ENCODE data around the gene HSPB9.

HSPB9 gene

DNA sequence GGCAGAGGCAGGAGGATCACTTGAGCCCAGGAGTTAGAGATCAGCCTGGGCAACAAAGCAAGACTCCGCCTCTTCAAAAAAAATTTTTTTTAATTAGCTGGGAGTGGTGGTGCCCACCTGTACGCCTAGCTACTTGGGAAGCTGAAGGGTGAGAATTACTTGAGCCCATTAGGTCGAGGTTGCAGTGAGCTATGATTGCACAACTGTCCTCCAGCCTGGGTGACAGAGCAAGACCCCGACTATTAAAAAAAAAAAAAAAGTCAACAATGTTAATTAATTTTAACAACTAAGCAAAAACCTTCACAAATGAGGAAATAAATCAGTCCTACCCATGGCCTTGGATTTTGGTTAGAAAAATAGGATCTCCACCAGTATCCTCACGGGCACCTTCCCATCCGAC is 15.5 kb upstream of the HSPB9 start:
- Mint-ChIP-seq H3K27ac (ENCODE audit: low read depth) (no peak overlapping the region), H3K9me3 (no peaks in the 10 kb centered on the region), H3K4me1 (peaks cover 34% of the 10 kb centered on the region), H3K4me3 (no peak overlapping the region), H3K36me3 (ENCODE audit: insufficient read depth) (peaks cover 22% of the 10 kb centered on the region), H3K27me3 (no peaks in the 10 kb centered on the region)
- no peak for DNase-seq (ENCODE audit: low spot score in 2 of 2)
- no peak for ATAC-seq (replicated peaks; ENCODE audit: extremely low read depth, poor library complexity, severe bottlenecking)

GRCh38 chr17:42107597-42108576 is 14.7 kb upstream of the HSPB9 start:
- Mint-ChIP-seq H3K27me3 (no peaks in the 10 kb centered on the region), H3K4me1 (peaks cover 39% of the 10 kb centered on the region), H3K27ac (ENCODE audit: low read depth) (no peak overlapping the region), H3K4me3 (peak overlapping the region; percentile 25), H3K9me3 (no peaks in the 10 kb centered on the region), H3K36me3 (ENCODE audit: insufficient read depth) (peaks cover 24% of the 10 kb centered on the region)
- DNase-seq (ENCODE audit: low spot score in 2 of 2) = peak; percentile 71 to 73
- peak; percentile 52 for ATAC-seq (replicated peaks; ENCODE audit: extremely low read depth, poor library complexity, severe bottlenecking)

DNA sequence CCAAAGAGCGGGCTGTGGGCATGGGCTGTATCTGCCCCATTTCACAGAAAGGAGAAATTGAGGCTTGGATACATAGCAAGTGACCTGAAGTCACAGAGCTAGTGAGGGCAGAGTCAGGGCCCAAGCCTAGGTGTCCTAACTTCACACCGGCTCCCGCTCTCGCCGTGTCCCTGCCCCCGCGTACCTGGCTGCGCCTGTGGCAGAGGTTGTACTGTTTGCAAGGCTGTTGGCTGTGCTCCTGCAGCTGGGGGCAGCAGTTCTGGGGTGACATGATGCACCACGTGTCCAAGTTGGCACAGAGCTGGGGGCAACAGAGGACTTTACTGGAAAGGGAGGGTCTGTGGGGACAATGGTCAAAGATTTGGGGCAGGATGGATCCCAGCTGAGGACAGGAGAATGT is 13.5 kb upstream of the HSPB9 start:
- Mint-ChIP-seq H3K36me3 (ENCODE audit: insufficient read depth) (peaks cover 24% of the 10 kb centered on the region), H3K4me1 (peaks cover 39% of the 10 kb centered on the region)

GRCh38 chr17:42110301-42111264 is 12.0 kb upstream of the HSPB9 start:
- peak overlapping the region; percentile 63 for H3K27ac Mint-ChIP-seq (ENCODE audit: low read depth)
- ATAC-seq (replicated peaks; ENCODE audit: extremely low read depth, poor library complexity, severe bottlenecking) (no peak), DNase-seq (ENCODE audit: low spot score in 2 of 2) (no peak)
- peaks cover 41% of the 10 kb centered on the region for H3K4me1 Mint-ChIP-seq
- H3K9me3 Mint-ChIP-seq = no peaks in the 10 kb centered on the region
- H3K4me3 Mint-ChIP-seq = peak overlapping the region; percentile 25
- H3K27me3 Mint-ChIP-seq = no peaks in the 10 kb centered on the region
- H3K36me3 Mint-ChIP-seq (ENCODE audit: insufficient read depth) = peaks cover 24% of the 10 kb centered on the region

More for the DNA sequence above, 13.5 kb upstream of the HSPB9 start:
- H3K4me3 Mint-ChIP-seq = peak overlapping the region; percentile 55
- H3K9me3 Mint-ChIP-seq = no peaks in the 10 kb centered on the region
- no peak overlapping the region for H3K27ac Mint-ChIP-seq (ENCODE audit: low read depth)
- no peak for DNase-seq (ENCODE audit: low spot score in 2 of 2)
- H3K27me3 Mint-ChIP-seq = no peaks in the 10 kb centered on the region
- no peak for ATAC-seq (replicated peaks; ENCODE audit: extremely low read depth, poor library complexity, severe bottlenecking)

GRCh38 chr17:42111265-42111636 is 11.4 kb upstream of the HSPB9 start:
- no peak for DNase-seq (ENCODE audit: low spot score in 2 of 2)
- Mint-ChIP-seq H3K27ac (ENCODE audit: low read depth) (peak overlapping the region; percentile 97), H3K4me3 (peak overlapping the region; percentile 25), H3K4me1 (peaks cover 46% of the 10 kb centered on the region), H3K36me3 (ENCODE audit: insufficient read depth) (peaks cover 24% of the 10 kb centered on the region), H3K27me3 (no peaks in the 10 kb centered on the region), H3K9me3 (no peaks in the 10 kb centered on the region)
- no peak for ATAC-seq (replicated peaks; ENCODE audit: extremely low read depth, poor library complexity, severe bottlenecking)

- Mint-ChIP-seq H3K4me3 (peak overlapping the region; percentile 87), H3K9me3 (no peaks in the 10 kb centered on the region), H3K27ac (ENCODE audit: low read depth) (peak overlapping the region; percentile 97), H3K4me1 (peaks cover 53% of the 10 kb centered on the region), H3K36me3 (ENCODE audit: insufficient read depth) (peaks cover 26% of the 10 kb centered on the region), H3K27me3 (no peaks in the 10 kb centered on the region)
- DNase-seq (ENCODE audit: low spot score in 2 of 2) = no peak
- ATAC-seq (replicated peaks; ENCODE audit: extremely low read depth, poor library complexity, severe bottlenecking) = peak; percentile 21
Observed at GRCh38 chr17:42111871-42112551, 10.6 kb upstream of the HSPB9 start.

GRCh38 chr17:42112552-42113176 is 9.9 kb upstream of the HSPB9 start, which contains the start of gene DHX58:
TSS of gene DHX58 (minus strand) at chr17:42112714. CDS start at chr17:42111892, 822 bp downstream.
- peak within 1 kb of the TSS; percentile 97 for H3K27ac Mint-ChIP-seq (ENCODE audit: low read depth)
- no peaks in the 10 kb centered on the region for H3K27me3 Mint-ChIP-seq
- H3K36me3 Mint-ChIP-seq (ENCODE audit: insufficient read depth) = peaks cover 26% of the 10 kb centered on the region
- H3K4me3 Mint-ChIP-seq = peak within 1 kb of the TSS; percentile 87
- no peaks in the 10 kb centered on the region for H3K9me3 Mint-ChIP-seq
- ATAC-seq (replicated peaks; ENCODE audit: extremely low read depth, poor library complexity, severe bottlenecking) (peak; percentile 95), DNase-seq (ENCODE audit: low spot score in 2 of 2) (peak; percentile 53 to 76)
- peaks cover 52% of the 10 kb centered on the region for H3K4me1 Mint-ChIP-seq

DNA sequence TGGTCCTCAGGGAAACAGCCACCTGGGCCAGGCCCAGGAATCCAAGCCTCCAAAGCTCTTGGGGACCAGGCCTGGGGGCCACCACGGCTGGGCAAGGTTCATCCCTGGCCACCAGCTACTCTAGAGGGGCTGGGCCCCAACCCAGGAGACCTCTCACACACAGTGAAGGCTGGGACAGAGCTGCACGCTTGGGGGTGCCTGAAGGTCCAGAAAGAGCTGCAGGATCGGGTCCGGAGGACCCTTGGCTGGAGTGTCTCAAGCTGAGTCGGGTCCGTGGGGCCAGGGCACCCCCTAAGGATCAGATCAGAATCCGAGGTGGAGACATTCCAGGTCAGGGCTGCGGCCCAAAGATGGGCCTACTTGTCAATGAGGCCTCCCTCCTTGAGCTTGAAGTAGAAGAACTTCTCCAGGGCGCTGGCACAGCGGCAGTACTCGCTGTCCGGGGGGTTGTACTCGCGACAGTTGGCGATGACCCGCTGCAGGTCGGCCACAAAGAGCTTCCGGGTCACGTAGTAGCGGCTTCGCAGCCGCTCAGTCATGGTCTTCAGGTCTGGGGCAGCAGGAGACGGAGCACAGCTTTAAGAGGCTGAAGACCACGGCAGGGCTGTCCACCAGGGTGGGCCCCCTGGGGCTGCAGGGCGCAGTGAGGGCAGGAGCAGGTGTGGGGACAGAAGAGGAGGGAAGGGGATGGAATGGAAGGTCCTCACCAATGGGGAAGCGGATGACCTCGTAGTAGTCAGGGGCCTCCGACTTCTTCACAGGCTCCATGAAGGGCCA is 9.1 kb upstream of the HSPB9 start:
- ATAC-seq (replicated peaks; ENCODE audit: extremely low read depth, poor library complexity, severe bottlenecking) (no peak), DNase-seq (ENCODE audit: low spot score in 2 of 2) (no peak)
- Mint-ChIP-seq H3K36me3 (ENCODE audit: insufficient read depth) (peaks cover 22% of the 10 kb centered on the region), H3K4me3 (no peak overlapping the region), H3K27me3 (no peaks in the 10 kb centered on the region), H3K27ac (ENCODE audit: low read depth) (peak overlapping the region; percentile 97), H3K9me3 (no peaks in the 10 kb centered on the region), H3K4me1 (peaks cover 46% of the 10 kb centered on the region)

GRCh38 chr17:42114118-42114517 is 8.5 kb upstream of the HSPB9 start:
- H3K4me3 Mint-ChIP-seq = no peak overlapping the region
- no peak for ATAC-seq (replicated peaks; ENCODE audit: extremely low read depth, poor library complexity, severe bottlenecking)
- no peak for DNase-seq (ENCODE audit: low spot score in 2 of 2)
- H3K9me3 Mint-ChIP-seq = no peaks in the 10 kb centered on the region
- peaks cover 18% of the 10 kb centered on the region for H3K36me3 Mint-ChIP-seq (ENCODE audit: insufficient read depth)
- H3K27me3 Mint-ChIP-seq = no peaks in the 10 kb centered on the region
- H3K4me1 Mint-ChIP-seq = peaks cover 46% of the 10 kb centered on the region
- peak overlapping the region; percentile 11 for H3K27ac Mint-ChIP-seq (ENCODE audit: low read depth)

DNA sequence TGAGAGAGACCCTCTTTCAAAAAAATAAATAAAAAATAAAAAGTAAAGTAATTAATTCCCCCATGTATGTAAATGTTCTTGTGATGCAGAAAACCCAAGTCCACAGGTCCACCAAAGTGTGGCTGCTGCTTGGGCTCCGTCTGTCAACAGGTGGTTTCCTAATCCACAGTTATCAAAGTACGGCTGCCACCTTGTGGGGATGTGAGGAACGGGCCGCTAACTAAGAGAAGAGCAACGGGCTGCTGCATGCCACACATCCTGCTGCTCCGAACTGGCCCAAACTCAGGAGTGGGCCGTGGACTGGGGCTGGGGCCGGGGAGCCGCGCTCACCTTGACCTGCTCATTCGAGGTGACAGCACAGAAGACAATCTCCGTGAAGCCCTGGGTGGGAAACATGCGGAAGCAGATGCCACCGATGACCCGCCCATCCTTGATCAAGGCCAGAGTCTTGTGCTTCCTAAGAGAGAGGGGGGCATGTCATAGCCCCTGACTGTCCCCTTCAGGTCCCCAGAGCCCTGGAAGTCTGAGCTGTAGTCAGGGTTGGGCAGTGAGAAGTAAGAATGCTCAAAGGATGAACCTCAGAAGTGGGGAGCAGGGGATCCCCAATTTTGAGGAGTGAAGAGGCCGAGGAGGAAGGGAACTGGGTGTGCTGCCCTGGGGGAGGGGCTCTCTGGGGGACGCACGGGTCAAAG is 5.8 kb upstream of the HSPB9 start:
- no peaks in the 10 kb centered on the region for H3K9me3 Mint-ChIP-seq
- no peaks in the 10 kb centered on the region for H3K27me3 Mint-ChIP-seq
- DNase-seq (ENCODE audit: low spot score in 2 of 2) (peak; percentile 77 to 83), ATAC-seq (replicated peaks; ENCODE audit: extremely low read depth, poor library complexity, severe bottlenecking) (peak; percentile 22)
- peaks cover 42% of the 10 kb centered on the region for H3K4me1 Mint-ChIP-seq
- peaks cover 10% of the 10 kb centered on the region for H3K36me3 Mint-ChIP-seq (ENCODE audit: insufficient read depth)
- H3K4me3 Mint-ChIP-seq = no peak overlapping the region
- no peak overlapping the region for H3K27ac Mint-ChIP-seq (ENCODE audit: low read depth)

Measured in central memory CD8-positive, alpha-beta T cell (primary cell).